ENCODE data around the gene PEX7.

GRCh38 chr6:136831873-136832562 lies 9.6 kb downstream of the PEX7 start:
- TF ChIP-seq CTCF (IDR thresholded peaks at IDR 0.05; ENCODE audit: low read length) (no peak), EZH2phosphoT487 (IDR thresholded peaks at IDR 0.05; ENCODE audit: low read length) (no peak)
